ENCODE measurements around the gene CLC. TPM values are rescaled to one million over a fixed set of nuclear protein-coding genes. Genes with fewer than 3 reads are reported as not detected.

The CLC gene
- total RNA-seq, 2 donors from 2014 or later: not detected

DNA sequence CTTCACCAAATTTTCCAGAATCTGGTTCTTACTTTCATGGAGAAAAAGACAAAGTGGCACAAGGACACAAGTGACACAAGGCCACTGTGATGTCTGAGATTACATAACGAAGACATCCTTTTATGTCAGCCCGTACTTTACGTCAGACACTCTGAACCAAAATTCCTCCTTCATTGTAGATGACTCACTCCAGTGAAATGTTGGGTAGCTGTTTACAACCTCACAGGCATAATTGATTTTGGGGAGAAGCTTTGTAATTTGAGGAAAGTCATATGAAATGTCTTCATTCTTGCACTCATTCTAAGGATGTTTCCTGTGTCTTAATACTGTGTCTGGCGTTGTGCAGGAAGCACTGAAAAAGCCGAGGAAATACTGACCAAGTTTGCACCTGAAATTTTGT, 53.6 kb downstream of the CLC start:
- no peak for DNase-seq (ENCODE audit: low spot score)

DNA sequence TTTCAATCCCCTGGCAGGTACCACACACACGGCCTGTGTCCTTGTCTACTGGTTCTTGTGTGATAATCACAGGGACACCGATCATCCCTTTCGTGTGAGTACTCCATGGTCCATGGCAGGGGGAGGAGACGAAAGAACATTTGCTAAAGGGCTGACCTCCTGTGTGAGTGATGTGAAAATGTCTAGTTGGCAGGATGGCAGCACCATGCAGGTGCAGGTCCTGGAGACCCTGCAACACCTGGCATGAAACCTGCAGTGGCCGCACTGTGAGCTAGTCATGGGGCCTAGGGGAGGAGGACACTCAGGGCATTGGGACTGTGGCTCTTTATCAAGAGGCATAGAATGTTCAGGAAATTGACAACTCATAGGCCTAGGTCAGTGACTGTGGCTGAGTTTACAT, 56.4 kb downstream of the CLC start:
- no peaks in the 10 kb centered on the region for H3K27me3 ChIP-seq
- DNase-seq (ENCODE audit: low spot score): no peak
- H3K4me3 ChIP-seq: no peak overlapping the region
- TF ChIP-seq, protein P1, sequence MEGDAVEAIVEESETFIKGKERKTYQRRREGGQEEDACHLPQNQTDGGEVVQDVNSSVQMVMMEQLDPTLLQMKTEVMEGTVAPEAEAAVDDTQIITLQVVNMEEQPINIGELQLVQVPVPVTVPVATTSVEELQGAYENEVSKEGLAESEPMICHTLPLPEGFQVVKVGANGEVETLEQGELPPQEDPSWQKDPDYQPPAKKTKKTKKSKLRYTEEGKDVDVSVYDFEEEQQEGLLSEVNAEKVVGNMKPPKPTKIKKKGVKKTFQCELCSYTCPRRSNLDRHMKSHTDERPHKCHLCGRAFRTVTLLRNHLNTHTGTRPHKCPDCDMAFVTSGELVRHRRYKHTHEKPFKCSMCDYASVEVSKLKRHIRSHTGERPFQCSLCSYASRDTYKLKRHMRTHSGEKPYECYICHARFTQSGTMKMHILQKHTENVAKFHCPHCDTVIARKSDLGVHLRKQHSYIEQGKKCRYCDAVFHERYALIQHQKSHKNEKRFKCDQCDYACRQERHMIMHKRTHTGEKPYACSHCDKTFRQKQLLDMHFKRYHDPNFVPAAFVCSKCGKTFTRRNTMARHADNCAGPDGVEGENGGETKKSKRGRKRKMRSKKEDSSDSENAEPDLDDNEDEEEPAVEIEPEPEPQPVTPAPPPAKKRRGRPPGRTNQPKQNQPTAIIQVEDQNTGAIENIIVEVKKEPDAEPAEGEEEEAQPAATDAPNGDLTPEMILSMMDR (IDR thresholded peaks at IDR 0.05): no peak
- no peaks in the 10 kb centered on the region for H3K36me3 ChIP-seq
- no peak overlapping the region for H3K27ac ChIP-seq
- no peaks in the 10 kb centered on the region for H3K9me3 ChIP-seq
- peaks cover 0 to 8% of the 10 kb centered on the region in 2 donors for H3K4me1 ChIP-seq

More for the DNA sequence above, 53.6 kb downstream of the CLC start:
- Histone ChIP-seq H3K36me3 (no peaks in the 10 kb centered on the region), H3K27me3 (no peaks in the 10 kb centered on the region), H3K4me1 (peaks cover 0 to 3% of the 10 kb centered on the region in 2 donors), H3K4me3 (no peak overlapping the region), H3K9me3 (no peaks in the 10 kb centered on the region), H3K27ac (no peak overlapping the region)
- TF ChIP-seq, protein P1 (IDR thresholded peaks at IDR 0.05): no peak

Other genes with a start within 250 kb of the CLC start
- gene DLL3, start 239.1 kb downstream of the CLC start, total RNA-seq: not detected
- gene SELENOV, start 222.9 kb downstream of the CLC start, total RNA-seq: not detected
- gene EID2B, start 205.2 kb downstream of the CLC start, total RNA-seq: 1 to 10 TPM; 2.1 to 2.3 TPM
- gene EID2, start 197.9 kb downstream of the CLC start, total RNA-seq: 10 to 100 TPM in 1 of 2 donors, 1 to 10 TPM in 1; 6.7 to 11.1 TPM
- gene LGALS13, start 135.5 kb downstream of the CLC start, total RNA-seq: not detected
- gene LGALS16, start 82.1 kb downstream of the CLC start, total RNA-seq: not detected
- not detected for gene LGALS14, start 33.5 kb downstream of the CLC start, total RNA-seq
- gene LEUTX, start 40.8 kb upstream of the CLC start, total RNA-seq: not detected
- gene DYRK1B, start 96.1 kb upstream of the CLC start, total RNA-seq: 10 to 100 TPM; 11.1 to 14.5 TPM
- 10 to 100 TPM; 63.7 to 88.5 TPM for gene FBL, start 108.3 kb upstream of the CLC start, total RNA-seq
- gene FCGBP, start 196.6 kb upstream of the CLC start, total RNA-seq: 10 to 100 TPM in 1 of 2 donors, 1 to 10 TPM in 1; 3.6 to 45.5 TPM
- gene PSMC4, start 233.1 kb upstream of the CLC start, total RNA-seq: 10 to 100 TPM; 76.0 to 90.2 TPM